ENCODE results near the gene TBCD. TPM values are rescaled to one million over a fixed set of nuclear protein-coding genes. Genes with fewer than 3 reads are reported as not detected.

The TBCD gene
- total RNA-seq, 4 donors from 2014 or later, result 49.7 to 119 (median 71.5) TPM

DNA sequence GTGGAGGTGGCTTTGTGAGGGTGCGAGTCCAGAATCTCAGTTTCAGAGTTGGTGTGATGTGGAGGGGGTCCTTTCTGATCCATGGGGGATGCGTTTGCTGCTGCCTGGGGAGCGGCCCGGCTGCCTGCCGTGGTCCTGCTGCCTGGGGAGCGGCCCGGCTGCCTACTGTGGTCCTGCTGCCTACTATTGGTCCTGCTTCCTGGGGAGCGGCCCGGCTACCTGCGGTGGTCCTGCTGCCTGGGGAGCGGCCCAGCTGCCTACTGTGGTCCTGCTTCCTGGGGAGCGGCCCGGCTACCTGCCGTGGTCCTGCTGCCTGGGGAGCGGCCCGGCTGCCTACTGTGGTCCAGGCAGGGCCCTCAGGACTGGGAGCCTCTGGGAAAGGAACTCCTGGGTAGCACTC is 149.5 kb downstream of the TBCD start:
- Histone ChIP-seq H3K27ac (no peak overlapping the region), H3K4me1 (no peaks in the 10 kb centered on the region), H3K27me3 (no peaks in the 10 kb centered on the region), H3K36me3 (peaks cover 57% of the 10 kb centered on the region), H3K9me3 (no peaks in the 10 kb centered on the region), H3K4me3 (no peak overlapping the region)
- 100% methylated on average over 3 of the region's 16 CpGs for WGBS
- DNase-seq (ENCODE audit: low spot score in 2 of 2), result no peak
- TF ChIP-seq POLR2A (IDR thresholded peaks at IDR 0.05), result no peak
- no peak for TF ChIP-seq POLR2AphosphoS5 (IDR thresholded peaks at IDR 0.05)
- TF ChIP-seq EP300 (IDR thresholded peaks at IDR 0.05), result no peak
- TF ChIP-seq, protein P1, sequence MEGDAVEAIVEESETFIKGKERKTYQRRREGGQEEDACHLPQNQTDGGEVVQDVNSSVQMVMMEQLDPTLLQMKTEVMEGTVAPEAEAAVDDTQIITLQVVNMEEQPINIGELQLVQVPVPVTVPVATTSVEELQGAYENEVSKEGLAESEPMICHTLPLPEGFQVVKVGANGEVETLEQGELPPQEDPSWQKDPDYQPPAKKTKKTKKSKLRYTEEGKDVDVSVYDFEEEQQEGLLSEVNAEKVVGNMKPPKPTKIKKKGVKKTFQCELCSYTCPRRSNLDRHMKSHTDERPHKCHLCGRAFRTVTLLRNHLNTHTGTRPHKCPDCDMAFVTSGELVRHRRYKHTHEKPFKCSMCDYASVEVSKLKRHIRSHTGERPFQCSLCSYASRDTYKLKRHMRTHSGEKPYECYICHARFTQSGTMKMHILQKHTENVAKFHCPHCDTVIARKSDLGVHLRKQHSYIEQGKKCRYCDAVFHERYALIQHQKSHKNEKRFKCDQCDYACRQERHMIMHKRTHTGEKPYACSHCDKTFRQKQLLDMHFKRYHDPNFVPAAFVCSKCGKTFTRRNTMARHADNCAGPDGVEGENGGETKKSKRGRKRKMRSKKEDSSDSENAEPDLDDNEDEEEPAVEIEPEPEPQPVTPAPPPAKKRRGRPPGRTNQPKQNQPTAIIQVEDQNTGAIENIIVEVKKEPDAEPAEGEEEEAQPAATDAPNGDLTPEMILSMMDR (IDR thresholded peaks at IDR 0.05), result no peak

DNA sequence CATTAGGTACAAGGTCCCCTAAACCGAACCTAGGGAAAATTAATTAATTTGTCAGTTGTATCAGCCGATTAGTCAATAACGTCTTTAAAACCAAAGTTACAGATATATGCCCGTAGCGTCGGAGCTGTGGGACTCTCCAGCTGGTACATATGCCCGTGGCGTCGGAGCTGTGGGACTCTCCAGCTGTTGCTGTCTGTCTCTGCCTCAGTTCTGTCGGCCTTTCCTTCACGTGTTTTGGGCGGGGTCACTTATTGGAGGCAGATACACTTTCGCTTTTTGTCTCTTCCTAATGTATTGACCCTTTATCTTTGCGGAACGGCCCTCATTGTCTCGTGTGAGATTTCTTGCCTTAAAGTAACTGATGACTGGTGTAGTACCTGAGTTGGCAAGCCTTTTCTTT is 150.0 kb downstream of the TBCD start:
- WGBS, result 82% methylated on average over 16 of the region's 16 CpGs
- Histone ChIP-seq H3K36me3 (peaks cover 60% of the 10 kb centered on the region), H3K27me3 (no peaks in the 10 kb centered on the region), H3K27ac (no peak overlapping the region), H3K4me3 (no peak overlapping the region), H3K4me1 (no peaks in the 10 kb centered on the region), H3K9me3 (no peaks in the 10 kb centered on the region)
- DNase-seq (ENCODE audit: low spot score in 2 of 2), result no peak
- TF ChIP-seq, protein P1 (IDR thresholded peaks at IDR 0.05), result no peak
- TF ChIP-seq POLR2A (IDR thresholded peaks at IDR 0.05), result no peak
- TF ChIP-seq POLR2AphosphoS5 (IDR thresholded peaks at IDR 0.05), result no peak
- TF ChIP-seq EP300 (IDR thresholded peaks at IDR 0.05), result no peak

DNA sequence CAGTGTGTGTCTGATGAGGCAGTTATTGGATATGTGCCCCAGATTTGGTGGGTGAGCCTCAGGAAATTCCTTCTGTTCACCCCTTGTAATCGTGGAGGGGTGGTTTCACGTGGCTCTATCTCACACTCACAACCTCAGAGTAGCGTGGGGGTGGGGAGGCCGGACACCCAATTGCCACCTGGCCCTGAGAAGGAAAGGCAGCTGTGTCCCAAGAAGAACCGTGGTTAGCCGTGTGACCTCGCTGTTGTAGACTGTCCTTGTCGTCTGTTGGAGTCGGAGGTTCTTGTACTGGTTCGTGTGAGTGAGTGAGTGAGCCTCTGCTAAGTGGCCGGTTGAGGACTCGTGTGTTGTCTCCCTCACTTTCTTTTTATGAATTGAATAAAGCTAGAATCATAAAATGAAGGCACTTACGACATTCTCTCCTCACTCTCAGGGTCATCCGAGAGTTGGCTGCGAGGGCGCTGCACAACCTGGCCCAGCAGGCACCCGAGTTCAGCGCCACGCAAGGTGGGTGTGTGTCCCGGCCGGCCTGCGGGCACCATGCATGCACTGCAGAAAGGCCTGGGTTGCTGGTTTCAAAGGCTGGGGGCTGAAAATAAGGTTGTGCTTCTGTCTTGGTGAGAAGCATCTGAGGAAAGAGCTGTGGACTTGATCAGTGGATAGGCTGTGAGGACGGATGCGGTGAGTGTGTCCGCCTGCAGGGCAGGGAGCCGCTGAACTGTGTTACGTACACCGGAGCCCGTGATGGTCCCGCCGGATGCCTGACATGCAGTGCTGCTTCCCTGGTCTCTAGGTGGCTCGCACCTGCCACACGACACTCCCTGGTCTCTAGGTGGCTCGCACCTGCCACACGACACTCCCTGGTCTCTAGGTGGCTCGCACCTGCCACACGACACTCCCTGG is 151.4 kb downstream of the TBCD start:
- H3K27ac ChIP-seq, result no peak overlapping the region
- H3K4me1 ChIP-seq, result no peaks in the 10 kb centered on the region
- 90% methylated on average over 33 of the region's 37 CpGs for WGBS
- no peak for TF ChIP-seq POLR2A (IDR thresholded peaks at IDR 0.05)
- TF ChIP-seq, protein P1 (IDR thresholded peaks at IDR 0.05), result no peak
- TF ChIP-seq EP300 (IDR thresholded peaks at IDR 0.05), result no peak
- TF ChIP-seq POLR2AphosphoS5 (IDR thresholded peaks at IDR 0.05), result no peak
- no peaks in the 10 kb centered on the region for H3K27me3 ChIP-seq
- no peaks in the 10 kb centered on the region for H3K9me3 ChIP-seq
- H3K4me3 ChIP-seq, result no peak overlapping the region
- H3K36me3 ChIP-seq, result peaks cover 68% of the 10 kb centered on the region
- DNase-seq (ENCODE audit: low spot score in 2 of 2), result no peak

DNA sequence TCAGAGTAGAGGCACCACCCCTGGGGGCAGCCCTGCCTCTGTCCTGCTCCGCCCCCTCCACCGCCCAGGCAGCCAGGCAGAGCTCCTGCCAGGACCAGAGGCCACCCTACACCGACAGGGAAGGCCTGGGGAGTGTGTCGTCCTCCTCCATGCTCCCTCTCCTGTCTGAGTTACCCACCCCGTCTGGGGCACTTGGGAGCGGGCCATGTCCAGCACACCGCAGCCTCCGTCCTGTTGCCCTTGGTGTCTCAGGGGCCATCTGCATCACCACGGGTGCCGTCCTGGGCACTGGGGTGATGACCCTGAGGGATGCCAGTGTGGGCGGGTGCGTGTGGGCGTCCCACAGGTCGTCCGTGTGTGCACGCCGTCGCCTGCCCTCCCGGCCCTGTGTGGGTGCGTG is 153.3 kb downstream of the TBCD start:
- Histone ChIP-seq H3K4me3 (no peak overlapping the region), H3K9me3 (no peaks in the 10 kb centered on the region), H3K36me3 (peaks cover 61% of the 10 kb centered on the region), H3K27me3 (no peaks in the 10 kb centered on the region), H3K27ac (no peak overlapping the region), H3K4me1 (peaks cover 6% of the 10 kb centered on the region)
- no peak for TF ChIP-seq EP300 (IDR thresholded peaks at IDR 0.05)
- TF ChIP-seq POLR2AphosphoS5 (IDR thresholded peaks at IDR 0.05), result no peak
- TF ChIP-seq, protein P1 (IDR thresholded peaks at IDR 0.05), result no peak
- no peak for TF ChIP-seq POLR2A (IDR thresholded peaks at IDR 0.05)
- WGBS, result 96% methylated on average over 8 of the region's 20 CpGs
- no peak for DNase-seq (ENCODE audit: low spot score in 2 of 2)

DNA sequence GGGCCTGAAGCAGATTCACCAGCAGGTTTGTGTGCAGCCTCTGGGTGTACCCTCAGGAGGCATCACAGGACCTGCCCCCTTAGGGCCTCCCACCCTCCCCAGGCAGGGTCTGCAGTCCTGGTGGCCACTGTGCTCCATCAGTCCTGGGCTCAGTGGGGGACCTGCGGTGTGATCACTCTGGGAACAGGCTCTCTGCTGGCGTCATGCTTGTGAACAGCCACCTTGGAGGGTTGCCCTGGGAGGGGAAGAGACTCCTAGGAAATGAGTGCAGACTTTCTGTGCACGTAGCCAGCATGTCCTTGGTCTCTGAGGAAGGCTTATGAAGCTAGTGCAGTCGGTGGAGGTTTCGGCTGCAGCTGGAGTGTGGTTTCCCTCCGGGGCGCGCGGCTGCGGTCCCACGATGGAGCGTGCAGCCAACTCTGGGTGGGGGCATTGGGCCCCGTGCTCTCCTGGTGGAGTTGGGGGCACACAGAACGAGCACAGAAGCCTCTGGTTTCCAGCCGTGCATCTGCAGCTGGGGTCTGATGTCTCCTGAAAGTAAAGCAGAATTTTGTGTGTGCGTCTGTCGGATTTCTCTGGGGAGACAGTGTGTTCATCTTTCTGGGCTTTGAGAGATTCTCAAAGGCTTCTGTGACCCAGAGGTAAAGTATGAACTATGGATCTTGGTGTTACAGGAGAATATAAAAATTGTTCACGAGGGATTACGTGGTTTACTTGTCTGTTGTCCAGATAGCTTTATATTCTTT is 156.1 kb downstream of the TBCD start:
- peaks cover 21% of the 10 kb centered on the region for H3K4me1 ChIP-seq
- H3K36me3 ChIP-seq, result peaks cover 44% of the 10 kb centered on the region
- no peak overlapping the region for H3K4me3 ChIP-seq
- DNase-seq (ENCODE audit: low spot score in 2 of 2), result no peak
- no peaks in the 10 kb centered on the region for H3K9me3 ChIP-seq
- no peaks in the 10 kb centered on the region for H3K27me3 ChIP-seq
- H3K27ac ChIP-seq, result no peak overlapping the region
- TF ChIP-seq, protein P1 (IDR thresholded peaks at IDR 0.05), result no peak
- TF ChIP-seq EP300 (IDR thresholded peaks at IDR 0.05) (no peak), POLR2A (IDR thresholded peaks at IDR 0.05) (no peak), POLR2AphosphoS5 (IDR thresholded peaks at IDR 0.05) (no peak)
- 89% methylated on average over 6 of the region's 19 CpGs for whole genome bisulfite sequencing
